Thyroid gland (tissue), 4 donors: ENCODE results near the gene GRIFIN. TPM values are rescaled to one million over a fixed set of nuclear protein-coding genes. Genes with fewer than 3 reads are reported as not detected.
"Not testable (repeated sequence)": the region's sequence is repeated elsewhere in the genome, so short reads cannot be mapped to it uniquely, and the experiment has no call there.

Experiments used
- DNase-seq, 2 donors: peaks; one replicate each; pipeline ENCODE4 v3.0.0-alpha.2; 2019
- H3K27ac ChIP-seq, 3 donors: fragments of 200-600 bp; sonication (generic); 1 replicate in 2 of 3; 2 replicates in 1 of 3; pipeline ENCODE4 v1.5.1; 2016 to 2019; ENCODE audit warnings: mild to moderate bottlenecking in 1 of 3, moderate library complexity in 1 of 3
- H3K27me3 ChIP-seq: fragments of 200-600 bp; sonication (generic); one replicate; pipeline ENCODE4 v1.5.1; 2019
- H3K36me3 ChIP-seq, 2 donors: fragments of 200-600 bp; sonication (generic); one replicate each; pipeline ENCODE4 v1.5.1; 2016 to 2019
- H3K4me1 ChIP-seq, 2 donors: fragments of 200-600 bp; sonication (generic); one replicate each; pipeline ENCODE4 v1.5.1; 2017 to 2019
- H3K4me3 ChIP-seq, 3 donors: fragments of 200-600 bp; sonication (generic); replicated peaks in 1 of 3; 1 replicate in 2 of 3; 2 replicates in 1 of 3; pipeline ENCODE4 v1.5.1; 2016; ENCODE audit warnings: mild to moderate bottlenecking in 1 of 3
- H3K9me3 ChIP-seq: fragments of 200-600 bp; sonication (generic); one replicate; pipeline ENCODE4 v1.5.1; 2017
- POLR2A ChIP-seq, 2 donors: fragments of 450-650 bp; IDR thresholded peaks; one replicate each; pipeline ENCODE4 v1.6.1; 2017; ENCODE audit warnings: antibody characterized with exemption in 2 of 2, mild to moderate bottlenecking in 2 of 2, moderate library complexity in 1 of 2
- WGBS, 2 donors: methylation state at CpG; one replicate each; pipeline ENCODE4 v1.1.5; 2017; 5-methylcytosine and 5-hydroxymethylcytosine counted together
- intact Hi-C: fragments of 100-400 bp; cut with DNase I; formaldehyde crosslinking; loops from one replicate; pipeline ENCODE4 v1.15.1; 2023
- total RNA-seq, 4 donors: library from RNA; depleted of rRNA; stranded (reverse); fragments of >200 nt; gene quantifications; one replicate each; pipeline ENCODE4 v1.2.3, GENCODE V29; 2016
- TF ChIP-seq, protein P1 (sequence below), 6 experiments: fragments of 200-600 bp in 3 of 6; fragments of 450-650 bp in 3 of 6; sonication (generic) in 3 of 6; IDR thresholded peaks; one replicate each; pipeline ENCODE4 v1.5.1; 2016 to 2019; ENCODE audit warnings: antibody characterized with exemption in 6 of 6, mild to moderate bottlenecking in 2 of 6, inconsistent platforms in 1 of 6, moderate library complexity in 1 of 6

GRIFIN gene
- total RNA-seq, 4 donors from 2014 or later: not detected

DNA sequence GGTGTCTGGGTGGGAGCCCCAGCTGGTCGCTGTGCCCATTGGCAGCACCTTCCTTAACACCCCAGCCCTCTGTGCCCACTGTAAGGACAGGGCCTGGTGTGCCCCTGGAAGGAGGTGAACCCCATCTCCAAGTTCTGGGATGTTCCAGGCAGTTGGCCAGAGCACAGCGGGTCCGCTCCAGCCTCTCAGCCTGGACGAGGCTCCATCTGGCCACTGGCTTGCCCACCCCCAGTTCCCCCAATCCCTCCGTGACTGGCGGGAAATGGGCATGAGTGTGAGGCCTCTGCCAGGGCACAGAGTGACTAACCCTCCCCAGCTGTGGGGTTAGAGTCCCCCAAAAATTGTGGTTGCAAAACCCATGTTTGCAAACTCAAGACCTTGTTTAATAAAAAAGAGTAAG lies 15.6 kb downstream of the GRIFIN start:
- H3K36me3 ChIP-seq: no peaks in the 10 kb centered on the region
- DNase-seq: no peak
- H3K4me3 ChIP-seq: no peak overlapping the region
- TF ChIP-seq, protein P1, sequence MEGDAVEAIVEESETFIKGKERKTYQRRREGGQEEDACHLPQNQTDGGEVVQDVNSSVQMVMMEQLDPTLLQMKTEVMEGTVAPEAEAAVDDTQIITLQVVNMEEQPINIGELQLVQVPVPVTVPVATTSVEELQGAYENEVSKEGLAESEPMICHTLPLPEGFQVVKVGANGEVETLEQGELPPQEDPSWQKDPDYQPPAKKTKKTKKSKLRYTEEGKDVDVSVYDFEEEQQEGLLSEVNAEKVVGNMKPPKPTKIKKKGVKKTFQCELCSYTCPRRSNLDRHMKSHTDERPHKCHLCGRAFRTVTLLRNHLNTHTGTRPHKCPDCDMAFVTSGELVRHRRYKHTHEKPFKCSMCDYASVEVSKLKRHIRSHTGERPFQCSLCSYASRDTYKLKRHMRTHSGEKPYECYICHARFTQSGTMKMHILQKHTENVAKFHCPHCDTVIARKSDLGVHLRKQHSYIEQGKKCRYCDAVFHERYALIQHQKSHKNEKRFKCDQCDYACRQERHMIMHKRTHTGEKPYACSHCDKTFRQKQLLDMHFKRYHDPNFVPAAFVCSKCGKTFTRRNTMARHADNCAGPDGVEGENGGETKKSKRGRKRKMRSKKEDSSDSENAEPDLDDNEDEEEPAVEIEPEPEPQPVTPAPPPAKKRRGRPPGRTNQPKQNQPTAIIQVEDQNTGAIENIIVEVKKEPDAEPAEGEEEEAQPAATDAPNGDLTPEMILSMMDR (IDR thresholded peaks at IDR 0.05): no peak
- TF ChIP-seq POLR2A (IDR thresholded peaks at IDR 0.05): no peak
- no peak overlapping the region for H3K27ac ChIP-seq
- intact Hi-C loops: no loop called here
- 91 to 100% methylated on average over 3 to 6 of the region's 6 CpGs for WGBS, 2 donors
- no peaks in the 10 kb centered on the region for H3K9me3 ChIP-seq
- H3K27me3 ChIP-seq: no peaks in the 10 kb centered on the region
- no peaks in the 10 kb centered on the region for H3K4me1 ChIP-seq

DNA sequence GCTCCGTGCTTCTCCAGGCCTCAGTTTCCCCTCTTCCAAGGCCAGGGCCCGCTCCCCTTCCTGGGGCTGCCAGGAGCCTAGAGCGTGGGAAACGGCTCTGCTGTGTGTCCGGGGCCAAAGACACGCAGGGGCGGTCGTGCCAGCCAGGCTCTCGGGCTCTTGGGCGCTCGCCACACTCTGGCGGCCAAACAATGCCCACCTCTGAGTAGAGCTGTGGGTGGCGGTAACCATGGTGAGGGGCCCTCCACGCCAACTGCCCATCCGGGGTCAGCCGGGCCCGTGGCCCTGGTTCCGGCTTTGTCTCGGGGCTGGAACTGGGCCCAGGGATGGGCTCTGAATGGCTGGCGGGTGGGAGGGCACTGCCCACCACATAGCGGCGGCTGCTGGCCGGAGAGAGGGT lies 16.0 kb downstream of the GRIFIN start:
- Histone ChIP-seq H3K27me3 (no peaks in the 10 kb centered on the region), H3K9me3 (no peaks in the 10 kb centered on the region), H3K4me3 (no peak overlapping the region), H3K27ac (no peak overlapping the region), H3K36me3 (no peaks in the 10 kb centered on the region), H3K4me1 (no peaks in the 10 kb centered on the region)
- no peak for DNase-seq
- TF ChIP-seq, protein P1 (IDR thresholded peaks at IDR 0.05): no peak
- TF ChIP-seq POLR2A (IDR thresholded peaks at IDR 0.05): no peak
- WGBS, 2 donors: 86 to 90% methylated on average over 10 to 21 of the region's 23 CpGs
- intact Hi-C loops: no loop called here

DNA sequence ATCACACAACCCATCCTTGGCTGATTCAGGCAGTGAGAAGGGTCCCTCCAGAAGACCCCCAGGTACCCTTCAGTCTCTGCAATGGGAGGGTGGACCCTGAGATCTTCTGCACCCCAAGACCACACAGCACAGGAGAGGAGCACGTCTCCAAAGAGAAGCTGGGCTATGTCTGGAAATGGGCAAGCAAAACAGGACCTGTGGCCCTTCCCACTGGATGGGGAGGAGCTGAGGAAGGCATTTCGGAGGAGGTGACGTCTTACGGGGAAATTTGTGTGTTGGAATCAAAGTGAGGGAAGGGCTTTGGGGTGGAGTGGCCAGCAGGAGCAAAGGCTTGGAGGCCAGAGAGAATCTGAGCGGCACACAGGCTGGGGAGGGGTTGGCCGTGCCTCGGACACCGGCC lies 16.5 kb downstream of the GRIFIN start:
- WGBS, 2 donors: 83 to 94% methylated on average over 4 to 8 of the region's 8 CpGs
- H3K9me3 ChIP-seq: no peaks in the 10 kb centered on the region
- TF ChIP-seq, protein P1 (IDR thresholded peaks at IDR 0.05): no peak
- no peak for TF ChIP-seq POLR2A (IDR thresholded peaks at IDR 0.05)
- no peak overlapping the region for H3K4me3 ChIP-seq
- no peaks in the 10 kb centered on the region for H3K36me3 ChIP-seq
- intact Hi-C loops: no loop called here
- H3K27ac ChIP-seq: no peak overlapping the region
- DNase-seq: no peak
- H3K27me3 ChIP-seq: no peaks in the 10 kb centered on the region
- no peaks in the 10 kb centered on the region for H3K4me1 ChIP-seq

DNA sequence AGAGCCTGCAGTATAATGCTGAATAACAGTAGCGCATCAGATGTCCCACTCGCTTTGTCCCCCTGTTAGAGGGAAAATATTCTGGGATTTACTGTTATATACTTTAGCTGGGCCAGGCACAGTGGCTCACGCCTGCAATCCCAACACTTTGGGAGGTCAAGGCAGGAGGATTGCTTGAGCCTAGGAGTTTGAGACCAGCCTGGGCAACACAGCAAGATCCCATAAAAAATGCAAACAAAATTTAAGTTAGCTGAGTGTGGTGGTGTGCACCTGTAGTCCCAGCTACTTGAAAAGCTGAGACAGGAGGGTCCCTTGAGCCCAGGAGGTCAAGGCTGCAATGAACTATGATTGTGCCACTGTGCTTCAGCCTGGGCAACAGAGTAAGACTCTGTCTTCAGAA lies 22.3 kb downstream of the GRIFIN start:
- not testable (repeated sequence) for DNase-seq, H3K36me3 ChIP-seq, H3K9me3 ChIP-seq, H3K4me3 ChIP-seq, H3K27me3 ChIP-seq, H3K27ac ChIP-seq
- 97% methylated on average over 3 of the region's 3 CpGs for WGBS, 2 donors
- H3K4me1 ChIP-seq: peaks cover 6 to 13% of the 10 kb centered on the region in 2 donors
- intact Hi-C loops: loop anchor here (5.0 kb wide), 1 partner anchor 228 kb away; no protein-coding TSS in a partner anchor

- H3K27me3 ChIP-seq: no peaks in the 10 kb centered on the region
- 79 to 93% methylated on average over 7 to 8 of the region's 8 CpGs for WGBS, 2 donors
- no peaks in the 10 kb centered on the region for H3K9me3 ChIP-seq
- no peak for TF ChIP-seq POLR2A (IDR thresholded peaks at IDR 0.05)
- TF ChIP-seq, protein P1 (IDR thresholded peaks at IDR 0.05): no peak
- peaks cover 6 to 13% of the 10 kb centered on the region in 2 donors for H3K4me1 ChIP-seq
- no peak overlapping the region for H3K4me3 ChIP-seq
- DNase-seq: no peak
- H3K27ac ChIP-seq: no peak overlapping the region
- H3K36me3 ChIP-seq: no peaks in the 10 kb centered on the region
- intact Hi-C loops: loop anchor here (5.0 kb wide), 1 partner anchor 230 kb away; no protein-coding TSS in a partner anchor
These were observed 23.4 kb downstream of the GRIFIN start for GRCh38 chr7:2452643-2453270.
